ENCODE results near the gene ODF2. TPM values are rescaled to one million over a fixed set of nuclear protein-coding genes. Genes with fewer than 3 reads are reported as not detected.
A peak's percentile ranks its signal among the peaks of the same experiment; 100 is the strongest.

ODF2 gene
- total and polyA plus RNA-seq, 2 of the 13 experiments (the other 11 are each of a cell fraction or from before 2014, with no cell fraction given): 9.8 to 31.3 TPM

- TF ChIP-seq IKZF4 (CRISPR knock-in tag; IDR thresholded peaks at IDR 0.05; ENCODE audit: borderline replicate concordance, low read depth, not compliant biosample characterization) (no peak), ZMYM4 (CRISPR knock-in tag; IDR thresholded peaks at IDR 0.05) (no peak), HNF4G (IDR thresholded peaks at IDR 0.05; ENCODE audit: borderline replicate concordance, low read depth, low read length) (no peak), HNF4G (CRISPR knock-in tag; IDR thresholded peaks at IDR 0.05; ENCODE audit: borderline replicate concordance, low read depth) (no peak), NCOA2 (CRISPR knock-in tag; IDR thresholded peaks at IDR 0.05) (no peak), POGK (CRISPR knock-in tag; conservative IDR thresholded peaks at IDR 0.05) (no peak), RARG (CRISPR knock-in tag; IDR thresholded peaks at IDR 0.05; ENCODE audit: low read depth) (no peak)
These were observed 46.4 kb upstream of the ODF2 start (continued) for GRCh38 chr9:128409450-128409849.

- ChIA-PET POLR2A (interaction anchor here (0.5 to 1.3 kb wide), 5 partner anchors 10 to 134 kb away, joined by 3 to 4 read pairs (median 3); partner anchors contain the start of genes CERCAM, GOLGA2, SWI5 and URM1), CTCF (ENCODE audit: low intra/inter-chr PET ratio, low total read pairs) (interaction anchor here (1.0 kb wide), 1 partner anchor 48 kb away, joined by 3 read pairs; no protein-coding TSS in a partner anchor)
- Histone ChIP-seq H3K4me2 (ENCODE audit: low read depth, low read length) (no peak overlapping the region), H3K9me3 (ENCODE audit: low read length) (no peaks in the 10 kb centered on the region), H2AFZ (ENCODE audit: low read length) (no peak overlapping the region), H3K4me1 (ENCODE audit: insufficient read depth, low read length) (peaks cover 62% of the 10 kb centered on the region), H3K4me3 (replicated peaks in 1 of 3; ENCODE audit: insufficient read depth in 1 of 3, low read depth in 2 of 3, low read length in 3 of 3) (no peak overlapping the region), H4K20me1 (ENCODE audit: insufficient read depth, low read length) (no peaks in the 10 kb centered on the region), H3K27me3 (ENCODE audit: control insufficient read depth in 1 of 2, insufficient read depth in 2 of 2, low read length in 2 of 2) (peaks cover 0 to 13% of the 10 kb centered on the region in 2 experiments; a peak in 2 of 5 replicates), H3K9ac (ENCODE audit: insufficient read depth, low read depth, low read length) (no peak overlapping the region), H3K27ac (ENCODE audit: extremely low read length, insufficient read depth, low read length) (no peak overlapping the region), H3K36me3 (replicated peaks in 1 of 2; ENCODE audit: control insufficient read depth in 1 of 2, insufficient read depth in 2 of 2, low read length in 2 of 2) (no peaks in the 10 kb centered on the region), H3K79me2 (ENCODE audit: insufficient read depth, low read length) (no peaks in the 10 kb centered on the region)
- no peak for FAIRE-seq
- peak; percentile 50 for ATAC-seq
- DNase-seq (ENCODE audit: low spot score): peak; percentile 24
- WGBS (ENCODE audit: low lambda C conversion rate): 21% methylated on average over 6 of the region's 6 CpGs
- in situ Hi-C loops (cut with HindIII; ENCODE audit: extremely low pct_ligation_motif_present, low pct_unique_long_range_greater_than_20kb): loop anchor here (5.0 kb wide), 2 partner anchors 48 to 113 kb away; no protein-coding TSS in a partner anchor
- BruUV-seq (replicated peaks): no TSS peak
- intact Hi-C loops (cut with micrococcal nuclease; ENCODE audit: unreplicated experiment): loop anchor here (5.0 kb wide), 1 partner anchor 113 kb away; no protein-coding TSS in a partner anchor
- TF ChIP-seq, protein P1, sequence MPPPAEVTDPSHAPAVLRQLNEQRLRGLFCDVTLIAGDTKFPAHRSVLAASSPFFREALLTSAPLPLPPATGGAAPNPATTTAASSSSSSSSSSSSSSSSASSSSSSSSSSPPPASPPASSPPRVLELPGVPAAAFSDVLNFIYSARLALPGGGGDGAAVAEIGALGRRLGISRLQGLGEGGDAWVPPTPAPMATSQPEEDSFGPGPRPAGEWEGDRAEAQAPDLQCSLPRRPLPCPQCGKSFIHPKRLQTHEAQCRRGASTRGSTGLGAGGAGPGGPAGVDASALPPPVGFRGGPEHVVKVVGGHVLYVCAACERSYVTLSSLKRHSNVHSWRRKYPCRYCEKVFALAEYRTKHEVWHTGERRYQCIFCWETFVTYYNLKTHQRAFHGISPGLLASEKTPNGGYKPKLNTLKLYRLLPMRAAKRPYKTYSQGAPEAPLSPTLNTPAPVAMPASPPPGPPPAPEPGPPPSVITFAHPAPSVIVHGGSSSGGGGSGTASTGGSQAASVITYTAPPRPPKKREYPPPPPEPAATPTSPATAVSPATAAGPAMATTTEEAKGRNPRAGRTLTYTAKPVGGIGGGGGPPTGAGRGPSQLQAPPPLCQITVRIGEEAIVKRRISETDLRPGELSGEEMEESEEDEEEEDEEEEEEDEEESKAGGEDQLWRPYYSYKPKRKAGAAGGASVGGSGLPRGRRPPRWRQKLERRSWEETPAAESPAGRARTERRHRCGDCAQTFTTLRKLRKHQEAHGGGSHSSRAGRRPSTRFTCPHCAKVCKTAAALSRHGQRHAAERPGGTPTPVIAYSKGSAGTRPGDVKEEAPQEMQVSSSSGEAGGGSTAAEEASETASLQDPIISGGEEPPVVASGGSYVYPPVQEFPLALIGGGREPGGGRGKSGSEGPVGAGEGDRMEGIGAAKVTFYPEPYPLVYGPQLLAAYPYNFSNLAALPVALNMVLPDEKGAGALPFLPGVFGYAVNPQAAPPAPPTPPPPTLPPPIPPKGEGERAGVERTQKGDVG (CRISPR knock-in tag; IDR thresholded peaks at IDR 0.05; ENCODE audit: borderline replicate concordance): no peak
- TF ChIP-seq ATF3 (CRISPR knock-in tag; IDR thresholded peaks at IDR 0.05): no peak
- no peak for TF ChIP-seq LRRFIP1 (CRISPR knock-in tag; conservative IDR thresholded peaks at IDR 0.05)
- no peak for TF ChIP-seq TIGD3 (CRISPR knock-in tag; IDR thresholded peaks at IDR 0.05; ENCODE audit: borderline replicate concordance)
These were observed 45.8 kb upstream of the ODF2 start for GRCh38 chr9:128409978-128410377.

Data from HepG2 (cell line).